Neuron (in vitro differentiated cells): ENCODE data around the gene SRGAP3.
A peak's percentile ranks its signal among the peaks of the same experiment; 100 is the strongest.
"Not testable (repeated sequence)": the region's sequence is repeated elsewhere in the genome, so short reads cannot be mapped to it uniquely, and the experiment has no call there.

Experiments used
- H2AFZ ChIP-seq: one replicate; pipeline ENCODE4 v1.6.1; 2013; ENCODE audit warnings: low read depth, mild to moderate bottlenecking, inconsistent platforms, low read length, moderate library complexity
- H3K27me3 ChIP-seq: one replicate; pipeline ENCODE4 v1.6.1; 2013; ENCODE audit warnings: low read length; ENCODE audit not compliant: insufficient read depth
- H3K36me3 ChIP-seq: one replicate; pipeline ENCODE4 v1.6.1; 2013; ENCODE audit warnings: low read length; ENCODE audit not compliant: insufficient read depth
- H3K4me1 ChIP-seq: one replicate; pipeline ENCODE4 v1.6.1; 2013; ENCODE audit warnings: low read length; ENCODE audit not compliant: insufficient read depth
- H3K4me3 ChIP-seq: 2 replicates; pipeline ENCODE4 v1.5.1; 2013; ENCODE audit warnings: mild to moderate bottlenecking, low read length, moderate library complexity
- H3K9me3 ChIP-seq: one replicate; pipeline ENCODE4 v1.6.1; 2013; ENCODE audit warnings: low read length

The SRGAP3 gene

DNA sequence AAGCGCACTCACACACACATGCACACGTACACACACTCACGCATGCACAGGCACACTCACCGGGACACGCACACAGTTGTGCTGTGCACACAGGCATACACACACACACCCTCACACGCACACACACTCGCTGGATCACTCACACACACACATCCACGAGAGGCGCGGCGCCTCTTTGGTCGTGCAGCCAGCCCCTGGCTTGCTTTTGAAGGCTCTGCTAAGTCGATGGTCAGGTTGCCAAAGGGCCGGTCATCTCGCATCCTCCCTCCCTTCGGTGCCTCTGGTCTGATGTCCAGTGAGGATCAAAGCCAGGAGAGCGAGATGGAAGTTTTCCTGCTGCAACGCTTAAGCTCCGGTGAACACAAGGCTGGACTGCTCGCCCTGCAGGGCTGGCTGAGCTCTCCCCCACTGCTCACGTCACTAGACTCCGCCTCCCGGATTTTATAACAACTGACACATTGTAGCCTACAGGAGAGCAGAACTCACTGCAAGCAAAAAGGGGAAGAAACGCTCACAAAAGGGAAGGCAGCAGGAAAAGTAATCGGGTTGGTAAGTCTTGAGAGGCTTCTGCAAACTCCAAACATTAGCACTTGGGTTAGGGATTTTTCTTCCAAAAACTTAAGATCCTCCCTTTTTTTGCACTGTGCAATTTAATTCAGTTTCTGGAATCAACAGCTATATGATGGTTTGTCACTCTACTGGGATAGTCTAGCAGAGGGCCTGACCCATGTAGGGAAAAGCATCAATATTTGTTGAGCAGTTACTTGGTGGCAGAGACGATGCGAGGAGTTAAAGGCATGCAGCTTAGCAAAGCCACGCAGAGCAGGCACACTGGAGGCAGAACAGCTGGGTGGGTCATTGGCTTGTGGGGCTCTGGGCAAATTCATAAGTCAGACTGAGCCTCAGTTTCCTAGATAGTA, at the start of gene SRGAP3:
Gene SRGAP3 (minus strand): TSS at position 374 of the 920 bp plus-strand sequence. CDS start 695 bp downstream, outside the sequence.
- Histone ChIP-seq H2AFZ (peak within 1 kb of the TSS; percentile 22), H3K9me3 (no peaks in the 10 kb centered on the region), H3K4me1 (peaks cover 26% of the 10 kb centered on the region), H3K27me3 (no peaks in the 10 kb centered on the region), H3K4me3 (peak within 1 kb of the TSS; percentile 77), H3K36me3 (peaks cover 6% of the 10 kb centered on the region)

DNA sequence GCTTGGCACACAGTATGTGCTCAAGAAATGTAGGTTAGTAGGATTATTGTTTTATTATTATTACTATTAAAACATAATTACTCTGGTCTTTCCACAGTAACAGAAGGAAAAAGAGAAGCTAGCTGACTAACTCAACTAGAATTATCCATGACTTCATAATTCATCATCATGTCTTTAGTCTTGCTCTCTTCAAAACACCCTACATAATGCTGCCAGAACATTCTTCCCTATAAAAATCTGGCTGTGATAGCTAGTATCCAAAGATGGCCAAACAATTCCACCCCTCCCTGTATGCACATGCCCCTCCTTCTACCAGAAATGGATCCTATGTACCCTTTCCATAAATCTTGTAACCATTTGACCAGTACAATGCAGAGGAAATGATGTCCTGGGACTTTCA, 48.8 kb upstream of the SRGAP3 start:
- Histone ChIP-seq H2AFZ (no peak overlapping the region), H3K27me3 (no peaks in the 10 kb centered on the region), H3K4me1 (peaks cover 6% of the 10 kb centered on the region), H3K4me3 (no peak overlapping the region), H3K9me3 (no peaks in the 10 kb centered on the region), H3K36me3 (no peaks in the 10 kb centered on the region)

DNA sequence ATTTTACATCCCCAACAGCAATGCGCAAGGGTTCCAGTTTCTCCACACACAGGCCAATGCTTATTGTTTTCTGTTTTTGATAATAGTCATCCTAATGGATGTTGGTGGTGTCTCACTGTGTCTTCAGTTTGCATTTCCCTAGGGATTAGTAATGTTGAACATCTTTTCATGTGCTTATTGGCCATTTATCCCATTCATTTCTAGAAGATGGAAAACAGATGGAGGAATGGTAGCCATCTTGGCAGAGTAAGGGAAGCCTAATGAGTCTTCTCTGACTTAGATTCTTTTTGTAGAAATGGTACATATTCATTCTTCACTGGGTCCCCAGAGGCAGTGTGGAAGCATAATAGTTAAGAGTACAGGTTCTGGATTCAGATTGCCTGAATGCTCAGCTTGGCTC, 46.8 kb upstream of the SRGAP3 start:
- no peaks in the 10 kb centered on the region for H3K36me3 ChIP-seq
- H3K4me1 ChIP-seq: peaks cover 12% of the 10 kb centered on the region
- no peaks in the 10 kb centered on the region for H3K9me3 ChIP-seq
- H3K4me3 ChIP-seq: no peak overlapping the region
- H3K27me3 ChIP-seq: no peaks in the 10 kb centered on the region
- H2AFZ ChIP-seq: no peak overlapping the region

DNA sequence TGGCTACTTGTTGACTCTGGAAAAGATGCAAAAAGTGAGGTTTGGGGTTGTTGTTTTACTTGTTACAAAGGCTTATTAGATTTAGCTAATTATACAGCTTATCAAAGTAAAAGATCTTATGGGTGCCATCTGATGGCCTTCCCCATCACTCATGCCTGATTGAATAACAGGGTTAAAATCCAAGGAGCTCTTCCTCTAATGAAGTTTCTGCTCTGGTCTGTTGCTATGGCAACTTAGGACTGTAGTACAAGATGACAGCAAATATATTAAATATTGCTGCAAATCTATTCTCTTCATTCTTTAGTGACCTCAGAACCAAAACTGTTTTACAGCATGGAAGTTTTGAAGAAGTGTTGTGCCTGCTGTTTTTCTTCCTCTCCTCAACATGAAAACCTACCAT, 45.6 kb upstream of the SRGAP3 start:
- H3K9me3 ChIP-seq: no peaks in the 10 kb centered on the region
- no peaks in the 10 kb centered on the region for H3K36me3 ChIP-seq
- peaks cover 15% of the 10 kb centered on the region for H3K4me1 ChIP-seq
- H2AFZ ChIP-seq: no peak overlapping the region
- no peaks in the 10 kb centered on the region for H3K27me3 ChIP-seq
- no peak overlapping the region for H3K4me3 ChIP-seq

DNA sequence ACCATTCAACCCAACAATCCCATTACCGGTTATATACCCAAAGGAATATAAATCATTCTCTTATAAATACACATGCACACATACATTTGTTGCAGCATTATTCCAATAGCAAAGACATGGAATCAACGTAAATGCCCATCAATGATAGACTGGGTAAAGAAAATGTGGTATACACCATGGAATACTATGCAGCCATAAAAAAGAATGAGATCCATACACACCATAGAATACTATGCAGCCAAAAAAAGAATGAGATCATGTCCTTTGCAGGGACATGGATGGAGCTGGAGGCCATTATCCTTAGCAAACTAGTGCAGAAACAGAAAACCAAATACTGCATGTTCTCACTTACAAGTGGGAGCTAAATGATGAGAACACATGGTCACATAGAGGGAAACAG, 44.5 kb upstream of the SRGAP3 start:
- H2AFZ ChIP-seq, H3K4me3 ChIP-seq, H3K9me3 ChIP-seq, H3K36me3 ChIP-seq, H3K27me3 ChIP-seq: not testable (repeated sequence)
- peaks cover 15% of the 10 kb centered on the region for H3K4me1 ChIP-seq

DNA sequence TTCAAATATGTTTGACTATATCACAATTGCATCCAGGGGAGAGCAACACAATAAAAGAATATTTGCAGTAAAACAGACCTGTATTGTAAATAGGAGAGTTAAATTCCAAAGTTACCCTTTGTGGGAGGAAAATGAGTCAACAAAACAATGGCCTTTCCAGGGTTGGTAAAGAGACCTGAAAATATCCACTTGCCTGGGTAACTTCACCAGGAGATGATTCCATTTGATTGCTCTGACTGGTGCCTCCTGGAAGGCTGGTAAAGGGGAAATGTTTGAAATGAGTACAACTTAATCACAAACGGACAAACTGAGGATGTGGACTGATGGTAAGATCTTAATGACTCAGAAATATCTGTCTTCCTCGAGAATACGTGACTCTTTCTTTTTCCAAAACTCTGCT, 43.6 kb upstream of the SRGAP3 start:
- Histone ChIP-seq H3K36me3 (no peaks in the 10 kb centered on the region), H3K27me3 (no peaks in the 10 kb centered on the region)

DNA sequence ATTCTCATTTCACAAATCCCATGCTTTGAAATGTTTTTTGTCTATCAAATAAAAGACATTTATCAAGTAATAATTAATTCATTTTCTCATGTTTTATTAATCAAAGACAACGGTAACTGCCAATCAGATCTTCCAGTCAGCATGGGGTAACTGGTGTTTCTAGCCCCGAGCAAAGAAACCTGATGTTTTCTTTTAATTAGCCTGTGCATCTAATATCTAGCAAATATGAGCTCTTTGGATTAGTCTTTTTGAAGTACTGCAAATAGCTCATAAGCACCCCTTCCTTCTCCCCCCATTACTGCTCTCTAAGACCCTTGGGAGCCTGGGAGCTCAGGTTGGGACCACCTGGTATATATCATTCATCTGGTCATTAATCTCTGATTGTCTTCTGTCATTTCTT, 43.1 kb upstream of the SRGAP3 start:
- H3K4me3 ChIP-seq: no peak overlapping the region
- H3K4me1 ChIP-seq: peaks cover 15% of the 10 kb centered on the region
- no peak overlapping the region for H2AFZ ChIP-seq
- H3K9me3 ChIP-seq: no peaks in the 10 kb centered on the region
- H3K36me3 ChIP-seq: no peaks in the 10 kb centered on the region
- H3K27me3 ChIP-seq: no peaks in the 10 kb centered on the region

More for the DNA sequence above, 43.6 kb upstream of the SRGAP3 start:
- Histone ChIP-seq H2AFZ (no peak overlapping the region), H3K4me1 (peaks cover 15% of the 10 kb centered on the region), H3K4me3 (no peak overlapping the region), H3K9me3 (no peaks in the 10 kb centered on the region)

DNA sequence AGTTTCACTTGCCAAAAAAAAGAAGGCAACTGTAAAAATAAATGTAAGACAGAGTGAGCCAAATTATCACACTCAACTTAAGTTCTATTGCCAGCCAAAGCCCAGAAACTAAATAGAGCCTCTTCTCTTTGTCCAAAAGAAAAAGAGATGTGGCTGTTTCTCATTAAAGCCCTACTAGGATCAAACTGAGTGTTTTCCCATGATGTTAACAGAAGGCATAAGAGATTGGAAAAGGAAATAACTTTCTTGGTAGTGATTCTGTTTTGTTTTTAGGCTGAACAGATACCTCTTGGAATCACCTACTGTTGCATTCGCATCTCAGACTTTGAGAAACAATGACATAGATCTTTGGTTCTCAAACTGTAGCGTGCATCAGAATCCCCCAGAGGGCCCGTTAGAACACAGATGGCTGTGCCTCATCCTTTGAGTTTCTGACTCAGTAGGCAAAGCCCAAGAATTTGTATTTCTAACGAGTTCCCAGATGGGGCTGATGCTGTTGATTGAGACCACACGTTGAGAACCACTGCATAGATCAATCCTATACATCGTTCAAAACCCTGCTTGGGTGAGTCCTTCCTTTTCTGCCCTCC, 42.5 kb upstream of the SRGAP3 start:
- H3K4me1 ChIP-seq: peaks cover 15% of the 10 kb centered on the region
- H3K4me3 ChIP-seq: no peak overlapping the region
- no peaks in the 10 kb centered on the region for H3K9me3 ChIP-seq
- H3K36me3 ChIP-seq: no peaks in the 10 kb centered on the region
- H3K27me3 ChIP-seq: no peaks in the 10 kb centered on the region
- H2AFZ ChIP-seq: no peak overlapping the region

DNA sequence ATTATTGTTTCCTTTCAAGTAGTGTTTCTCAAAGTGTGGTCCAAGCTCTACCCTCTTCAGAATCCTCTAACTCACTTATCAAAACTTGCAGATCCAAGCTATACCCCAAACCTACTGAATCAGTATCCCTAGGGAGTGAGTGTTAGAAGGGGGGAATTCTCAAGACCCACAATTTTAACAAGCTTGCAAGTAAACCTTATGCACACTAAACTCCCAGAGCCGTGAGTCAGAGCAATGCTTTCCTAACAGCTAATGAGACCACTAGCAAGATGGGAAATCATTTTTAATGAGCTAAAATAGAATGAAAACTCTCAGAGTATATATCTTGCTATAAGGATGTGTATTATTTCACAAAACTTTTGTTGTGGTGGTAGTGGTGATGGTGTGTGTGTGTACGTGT, 41.1 kb upstream of the SRGAP3 start:
- no peak overlapping the region for H2AFZ ChIP-seq
- no peaks in the 10 kb centered on the region for H3K36me3 ChIP-seq
- H3K4me1 ChIP-seq: peaks cover 15% of the 10 kb centered on the region
- no peaks in the 10 kb centered on the region for H3K27me3 ChIP-seq
- no peak overlapping the region for H3K4me3 ChIP-seq
- no peaks in the 10 kb centered on the region for H3K9me3 ChIP-seq

DNA sequence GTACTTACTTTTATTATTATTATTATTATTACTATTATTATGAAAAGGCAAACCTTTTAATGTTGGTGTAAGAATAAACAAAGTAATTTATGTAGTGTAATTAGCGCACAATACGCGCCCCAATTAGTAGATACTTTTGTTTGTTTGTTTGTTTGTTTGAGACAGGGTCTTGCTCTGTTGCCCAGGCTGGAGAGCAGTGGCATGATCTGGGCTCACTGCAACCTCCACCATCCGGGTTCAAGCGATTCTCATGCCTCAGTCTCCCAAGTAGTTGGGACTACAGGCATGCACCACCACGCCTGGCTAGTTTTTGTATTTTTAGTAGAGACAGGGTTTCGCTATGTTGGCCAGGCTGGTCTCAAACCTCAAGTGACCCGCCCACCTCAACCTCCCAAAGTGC, 32.1 kb upstream of the SRGAP3 start:
- not testable (repeated sequence) for H3K36me3 ChIP-seq, H2AFZ ChIP-seq, H3K9me3 ChIP-seq, H3K4me3 ChIP-seq, H3K27me3 ChIP-seq
- H3K4me1 ChIP-seq: peaks cover 28% of the 10 kb centered on the region

DNA sequence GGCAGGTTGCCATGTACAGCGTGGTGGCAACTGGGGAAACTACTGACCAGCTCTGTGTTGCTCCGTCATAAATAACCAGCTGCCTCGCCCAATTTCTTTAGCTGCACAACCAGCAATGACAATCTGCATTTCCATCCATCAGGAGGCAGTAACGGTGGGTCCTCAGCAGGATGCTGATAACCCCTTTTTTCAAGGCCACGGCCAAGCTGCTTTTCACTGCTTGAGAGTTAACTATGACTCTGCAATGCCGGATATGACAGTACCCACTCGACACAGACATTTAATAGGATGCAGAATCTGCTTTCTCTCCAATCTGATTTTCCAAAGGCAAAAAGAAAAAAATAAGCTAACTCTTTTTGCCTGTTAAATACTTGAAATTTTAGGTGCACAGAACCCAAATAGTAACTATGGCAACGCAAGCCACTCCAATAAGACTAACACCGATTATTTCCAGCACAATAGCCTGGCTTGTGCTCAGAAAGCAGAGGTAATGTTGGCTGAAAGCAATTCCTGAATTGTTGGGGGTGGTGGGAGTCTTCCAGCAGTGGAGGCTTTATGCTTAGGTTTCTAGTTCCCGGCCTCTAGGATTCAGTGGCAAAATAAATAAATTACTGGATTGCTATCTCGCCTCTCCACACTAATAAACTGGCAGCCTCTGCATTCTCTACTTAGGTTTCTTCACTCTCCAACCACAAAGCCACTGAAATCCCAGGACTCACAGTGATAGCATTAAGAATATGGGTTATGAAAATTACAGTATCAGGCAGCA, 31.2 kb upstream of the SRGAP3 start:
- Histone ChIP-seq H3K9me3 (peaks cover 1% of the 10 kb centered on the region), H3K27me3 (no peaks in the 10 kb centered on the region), H3K4me1 (peaks cover 28% of the 10 kb centered on the region), H3K36me3 (no peaks in the 10 kb centered on the region), H3K4me3 (peak overlapping the region; percentile 44), H2AFZ (peak overlapping the region; percentile 22)

DNA sequence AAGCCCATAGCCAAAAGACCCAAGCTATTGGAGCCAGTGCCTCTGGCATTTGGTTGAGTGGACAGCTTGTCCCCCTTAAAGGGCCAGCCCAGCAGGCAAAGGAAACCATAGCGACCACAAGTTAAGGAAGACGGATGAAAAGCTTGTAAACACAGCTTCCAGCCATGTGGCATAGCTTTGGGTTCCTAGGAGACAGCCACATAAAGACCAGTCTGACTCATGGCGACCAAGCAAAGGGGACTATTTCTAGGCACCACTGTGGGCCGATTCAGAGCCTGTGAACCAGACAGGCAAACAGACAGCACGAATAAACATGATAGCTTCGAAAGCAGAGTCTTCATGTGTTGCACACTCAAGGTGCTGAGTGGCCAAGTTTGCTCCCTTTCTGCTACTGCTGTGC, 30.5 kb upstream of the SRGAP3 start:
- no peaks in the 10 kb centered on the region for H3K36me3 ChIP-seq
- H3K4me3 ChIP-seq: peak overlapping the region; percentile 44
- H3K9me3 ChIP-seq: peaks cover under 1% of the 10 kb centered on the region
- H3K4me1 ChIP-seq: peaks cover 28% of the 10 kb centered on the region
- no peaks in the 10 kb centered on the region for H3K27me3 ChIP-seq
- H2AFZ ChIP-seq: peak overlapping the region; percentile 22

DNA sequence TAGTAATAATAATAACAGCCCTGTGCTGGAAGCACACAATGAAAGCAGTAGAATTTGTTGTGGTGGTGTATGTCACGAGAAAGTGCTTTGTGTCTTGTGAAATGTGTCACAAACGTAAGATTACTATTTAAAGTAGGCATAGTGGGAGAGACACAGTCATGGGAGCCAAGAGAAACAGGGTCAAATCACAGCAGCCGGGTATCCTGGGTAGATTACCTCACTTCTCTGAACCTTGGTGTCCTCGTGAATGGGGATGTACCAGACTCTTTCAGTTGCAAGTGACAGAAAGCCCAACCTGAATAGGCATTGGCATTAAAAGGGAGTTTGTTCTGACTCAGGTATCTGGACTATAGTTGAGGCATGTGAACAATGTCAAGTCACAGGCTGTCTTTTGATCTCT, 29.1 kb upstream of the SRGAP3 start:
- Histone ChIP-seq H3K27me3 (no peaks in the 10 kb centered on the region), H3K4me1 (peaks cover 26% of the 10 kb centered on the region), H3K36me3 (no peaks in the 10 kb centered on the region), H2AFZ (no peak overlapping the region), H3K4me3 (no peak overlapping the region), H3K9me3 (no peaks in the 10 kb centered on the region)
